ENCODE data around the gene ATP8B4.

ATP8B4 gene

DNA sequence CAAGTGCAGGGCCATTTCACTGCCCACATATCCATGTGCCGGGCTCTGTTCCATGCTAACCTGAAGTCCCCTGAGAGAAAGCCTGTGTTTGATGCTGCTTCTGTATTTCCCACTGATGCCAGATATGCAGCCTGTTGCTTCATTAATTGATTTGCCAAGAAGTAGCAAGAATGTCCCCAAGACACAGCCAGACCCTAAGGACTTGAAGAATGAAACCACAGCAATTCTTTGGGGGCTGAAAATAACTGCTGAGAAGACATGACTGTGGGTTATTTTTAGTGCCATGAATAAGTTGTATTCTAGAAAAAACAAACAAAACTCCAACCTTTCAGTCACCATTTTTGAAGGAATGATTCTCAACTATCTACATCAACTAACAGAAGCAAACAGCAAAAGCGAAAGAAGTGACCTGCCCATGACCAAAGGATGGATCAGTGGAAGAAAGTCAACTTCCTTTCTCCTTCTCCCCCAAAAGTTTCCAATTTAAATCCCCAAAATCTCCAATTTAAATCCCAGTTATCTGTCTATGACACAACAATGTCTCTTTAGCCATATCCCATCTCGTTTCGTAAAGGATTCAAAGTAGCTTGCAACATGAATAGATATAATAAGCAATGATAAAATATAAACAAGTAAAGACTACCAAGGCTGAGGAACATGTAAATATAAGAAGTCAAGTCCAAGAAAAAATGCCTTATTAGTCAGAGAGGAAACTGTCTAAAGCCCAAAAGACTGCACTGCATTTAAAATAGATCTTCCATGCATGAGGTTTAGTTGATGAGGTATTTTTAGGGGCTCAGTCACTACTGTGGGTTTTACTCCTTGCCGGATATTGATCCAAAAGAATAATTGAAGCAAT is 271.4 kb downstream of the ATP8B4 start:
- DNase-seq: no peak

DNA sequence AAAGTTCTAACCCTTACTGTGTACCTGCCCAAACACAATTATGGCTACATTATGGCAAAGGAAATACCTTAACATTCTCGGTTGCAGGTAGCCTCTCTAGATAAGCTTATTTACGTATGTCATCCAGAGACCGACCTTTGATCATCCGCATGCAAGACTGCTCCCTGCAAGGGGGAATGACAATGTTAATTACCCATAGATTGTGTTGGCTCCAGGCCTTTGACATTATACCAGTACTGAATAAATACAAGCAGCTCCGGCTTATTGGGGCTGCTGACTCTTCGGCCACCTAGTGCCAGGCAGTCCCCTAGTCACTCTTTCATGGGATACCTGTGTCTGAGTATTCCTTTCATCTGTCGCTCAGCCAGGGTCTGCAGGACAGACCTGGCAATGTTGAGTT is 274.6 kb downstream of the ATP8B4 start:
- DNase-seq: no peak

DNA sequence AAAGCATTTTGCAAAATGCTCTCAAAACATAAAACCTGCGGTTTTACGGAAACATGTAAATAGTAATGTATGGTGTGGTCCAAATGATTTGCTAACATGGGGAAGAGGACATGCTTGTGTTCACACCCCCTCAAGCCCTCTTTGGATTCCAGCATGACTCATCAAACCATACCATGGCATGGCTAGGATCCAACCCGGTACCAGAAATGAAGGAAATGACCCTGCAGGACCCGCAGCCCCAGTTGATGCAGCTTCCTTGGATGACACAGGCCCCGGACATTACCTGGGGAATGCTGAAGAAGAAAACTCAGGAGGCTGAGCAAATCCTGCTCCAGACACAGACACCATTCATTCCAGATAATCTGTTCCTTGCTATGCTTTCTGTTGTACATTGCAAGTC is 275.3 kb downstream of the ATP8B4 start:
- DNase-seq: peak; percentile 61

DNA sequence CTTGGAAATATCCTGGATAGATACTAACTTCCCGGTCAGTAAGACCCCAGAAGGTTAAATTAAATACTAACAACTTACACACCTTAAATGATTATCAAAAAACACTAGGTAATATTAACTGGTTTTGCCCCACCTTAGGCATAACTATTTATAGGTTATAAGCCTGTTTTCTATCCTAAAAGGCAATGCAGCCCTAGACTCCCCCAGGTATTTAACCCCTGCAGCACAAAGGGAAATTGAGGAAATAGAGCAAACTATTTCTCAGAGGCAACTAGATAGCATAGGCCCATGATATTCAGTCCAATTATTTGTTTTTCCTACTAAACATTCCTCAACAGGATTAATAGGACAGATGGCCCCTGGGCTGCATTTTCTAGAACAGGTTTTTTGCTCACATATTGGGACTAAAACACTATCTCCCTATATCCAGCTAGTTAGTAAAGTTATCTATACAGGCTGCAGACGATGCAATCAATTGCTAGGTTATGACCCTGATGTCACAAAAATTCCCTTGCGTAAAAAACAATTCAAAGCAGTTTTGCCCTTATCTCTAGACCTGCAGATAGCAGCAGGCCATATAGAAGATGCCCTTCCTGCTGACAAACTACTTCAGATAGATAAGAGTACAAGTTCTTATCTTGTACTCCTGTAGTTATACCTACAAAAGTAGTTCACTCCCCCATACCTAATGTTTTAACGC is 276.9 kb downstream of the ATP8B4 start:
- DNase-seq: no peak

DNA sequence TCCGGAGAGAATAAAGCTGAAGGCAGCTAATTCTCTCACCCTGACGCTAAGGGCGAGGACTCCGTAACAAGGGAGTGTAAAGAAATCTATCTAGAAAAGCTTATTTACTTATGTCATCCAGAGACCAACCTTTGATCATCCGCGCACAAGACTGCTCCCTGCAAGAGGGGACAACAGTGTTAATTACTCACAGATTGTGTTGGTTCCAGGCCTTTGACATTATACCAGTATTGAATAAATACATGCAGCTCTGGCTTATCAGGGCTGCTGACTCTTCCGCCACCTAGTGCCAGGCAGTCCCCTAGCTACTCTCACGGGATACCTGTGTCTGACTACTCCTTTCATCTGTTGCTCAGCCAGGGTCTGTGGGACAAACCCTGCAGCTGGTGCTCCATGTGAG is 286.5 kb downstream of the ATP8B4 start:
- DNase-seq: no peak

DNA sequence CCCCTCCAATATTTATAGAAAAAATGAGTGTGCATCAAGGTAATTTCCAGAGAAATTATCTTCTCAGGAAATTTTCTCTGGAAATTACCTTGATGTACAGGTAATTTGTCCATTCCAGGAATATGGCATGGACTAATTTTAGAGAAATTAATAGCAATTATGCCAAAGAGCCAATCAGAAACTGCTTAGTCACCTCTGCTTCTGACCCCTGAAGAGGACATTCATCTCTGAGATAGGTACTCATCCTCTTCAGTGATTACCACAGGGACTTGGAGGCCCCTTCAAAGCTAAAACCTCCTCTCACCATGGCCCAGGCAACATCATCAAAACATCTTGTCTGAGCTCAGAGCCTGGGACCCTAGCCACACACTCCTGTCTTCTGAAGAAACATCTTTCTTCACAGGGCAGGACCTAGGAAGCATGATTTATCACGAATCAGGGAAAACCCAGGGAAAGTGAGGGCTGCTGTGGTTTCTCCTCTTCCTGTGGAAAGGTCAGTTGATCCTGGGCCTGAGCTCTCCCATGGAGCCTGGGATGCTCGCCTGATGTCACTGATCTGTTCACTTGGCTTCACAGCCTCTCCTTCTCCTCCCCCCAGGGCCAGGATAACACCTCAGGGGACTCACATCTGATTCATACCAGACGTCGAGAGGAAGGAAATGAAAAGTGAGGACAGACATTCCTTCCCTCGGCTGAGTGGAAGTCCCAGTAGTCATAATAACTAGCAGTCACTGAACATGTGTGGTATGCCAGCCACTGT is 287.6 kb downstream of the ATP8B4 start:
- DNase-seq: peak; percentile 98

DNA sequence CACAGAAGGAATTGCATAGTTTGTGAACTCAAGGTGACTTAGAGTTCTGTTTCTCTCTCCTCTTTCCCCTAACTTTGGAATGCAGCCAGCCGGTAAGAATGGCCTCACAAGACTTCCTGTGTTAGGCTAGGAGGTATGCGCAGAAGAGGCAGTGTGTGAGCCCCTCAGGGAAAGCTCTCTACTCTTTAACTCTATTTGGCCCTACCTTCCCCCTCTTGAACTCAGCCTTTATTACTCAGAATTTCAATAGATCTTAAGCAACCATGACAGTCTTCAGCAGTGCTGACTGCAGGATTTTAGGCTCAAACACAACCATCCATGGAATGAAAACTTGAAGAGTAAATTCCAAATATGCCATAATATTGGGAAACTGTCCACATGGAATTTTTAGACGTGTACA is 288.6 kb downstream of the ATP8B4 start:
- DNase-seq: peak; percentile 19

DNA sequence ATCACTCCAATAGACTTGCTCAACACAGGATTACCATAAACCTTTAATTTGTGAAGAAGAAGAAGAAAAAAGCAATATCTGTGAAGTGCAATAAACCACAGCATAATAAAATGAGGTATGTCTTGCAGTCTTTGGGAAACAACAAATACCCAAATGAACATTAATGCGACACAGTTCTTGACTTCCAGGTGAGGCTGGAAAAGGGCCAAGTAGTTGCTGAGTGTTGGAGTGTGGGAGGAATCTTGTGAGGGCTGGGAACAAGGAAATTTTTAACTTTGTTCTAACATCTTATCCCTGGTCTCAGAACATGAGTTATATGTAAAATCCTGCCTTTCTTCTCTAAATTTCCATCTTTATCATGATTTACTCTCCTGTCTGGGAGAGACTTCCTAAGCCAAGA is 291.7 kb downstream of the ATP8B4 start:
- DNase-seq: no peak

DNA sequence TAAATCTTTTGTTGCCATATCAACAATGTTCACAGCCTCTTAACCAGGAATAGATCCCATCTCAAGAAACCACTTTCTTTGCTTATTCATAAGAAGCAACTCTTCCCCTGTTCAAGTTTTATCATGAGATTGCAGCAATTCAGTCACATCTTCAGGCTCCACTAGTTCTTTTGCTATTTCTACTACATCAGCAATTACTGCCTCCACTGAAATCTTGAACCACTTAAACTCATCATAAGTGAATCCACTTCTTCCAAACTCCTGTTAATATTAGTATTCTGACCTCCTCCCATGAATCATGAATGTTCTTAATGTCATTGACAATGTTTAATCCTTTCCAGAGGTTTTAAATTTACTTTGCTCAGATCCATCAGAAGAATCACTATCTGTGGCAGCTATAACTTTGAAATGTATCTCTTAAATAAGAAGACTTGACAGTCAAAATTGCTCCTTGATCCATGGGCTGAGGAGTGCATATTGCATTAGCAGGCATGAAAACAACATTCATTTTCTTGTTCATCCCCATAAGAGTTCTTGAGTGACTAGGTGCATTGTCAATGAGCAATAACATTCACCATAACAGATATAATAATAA is 292.3 kb downstream of the ATP8B4 start:
- no peak for DNase-seq

DNA sequence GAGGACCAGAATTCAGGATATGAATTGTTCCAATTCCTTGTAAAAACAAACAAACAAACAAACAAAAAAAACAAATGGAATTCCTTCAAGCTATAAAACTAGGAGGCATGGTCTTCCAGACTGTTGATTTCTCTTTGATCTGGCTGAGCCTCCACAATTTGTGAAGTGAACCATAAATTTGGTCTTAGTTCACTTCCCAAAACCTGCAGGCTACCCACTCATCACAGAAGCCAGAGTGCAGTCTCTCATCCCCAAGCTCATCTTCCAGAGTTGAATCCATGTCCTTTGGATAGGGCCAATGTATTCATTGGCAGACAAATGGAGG is 294.3 kb downstream of the ATP8B4 start:
- no peak for DNase-seq

DNA sequence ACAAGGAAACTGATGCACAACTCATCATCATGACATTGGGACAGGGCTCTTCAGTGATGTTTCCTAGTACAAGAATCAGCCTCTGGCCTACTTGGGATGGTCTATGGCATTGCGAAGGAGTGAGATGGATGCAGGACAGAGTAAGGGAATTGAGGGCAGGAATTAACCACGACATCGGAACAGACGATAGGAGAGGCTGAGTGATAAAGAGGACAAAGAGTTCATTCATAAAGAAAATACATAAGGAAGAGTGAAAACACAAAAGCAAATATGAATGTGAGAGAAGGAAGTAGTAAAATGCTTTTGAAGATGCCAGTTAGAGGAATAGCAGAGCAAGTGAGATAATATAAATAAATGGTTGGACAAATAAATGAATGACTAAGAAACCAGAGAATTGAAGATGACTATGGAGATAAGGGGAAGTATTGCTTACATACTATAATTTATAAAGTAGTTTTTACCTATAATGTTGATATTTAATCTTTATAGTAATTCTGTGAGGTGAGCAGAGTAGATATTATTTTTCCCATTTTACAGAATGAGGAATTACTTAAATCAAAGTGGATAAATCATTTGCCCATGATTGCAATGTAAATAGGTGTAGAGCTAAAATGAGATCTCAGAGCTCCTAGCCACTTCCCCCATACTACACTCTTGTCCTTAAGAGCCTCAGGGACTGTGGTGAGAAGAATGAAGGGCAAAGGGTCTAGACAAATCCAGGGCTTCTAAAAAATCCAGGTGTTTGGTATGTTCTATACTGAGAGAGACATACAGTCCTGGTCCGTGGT is 294.9 kb downstream of the ATP8B4 start:
- no peak for DNase-seq

DNA sequence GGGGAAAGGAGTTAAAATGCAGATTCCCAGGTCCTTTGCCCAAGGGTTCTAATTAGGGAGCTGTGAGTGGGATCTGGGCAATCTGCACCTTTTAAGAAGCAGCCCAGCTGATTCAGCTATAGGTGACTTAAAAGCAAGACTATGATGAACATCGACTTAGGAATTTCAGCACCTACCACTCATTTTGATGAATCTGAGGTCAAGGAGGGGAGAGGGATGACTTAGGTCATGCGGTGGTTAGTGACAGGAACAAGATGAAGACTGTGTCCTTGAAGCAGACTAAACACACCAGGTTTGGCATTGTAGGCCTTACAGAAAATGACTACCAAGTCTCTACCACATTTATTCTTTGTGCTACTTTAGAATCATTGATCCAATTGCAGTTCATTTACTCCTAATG is 301.9 kb downstream of the ATP8B4 start:
- DNase-seq: no peak

DNA sequence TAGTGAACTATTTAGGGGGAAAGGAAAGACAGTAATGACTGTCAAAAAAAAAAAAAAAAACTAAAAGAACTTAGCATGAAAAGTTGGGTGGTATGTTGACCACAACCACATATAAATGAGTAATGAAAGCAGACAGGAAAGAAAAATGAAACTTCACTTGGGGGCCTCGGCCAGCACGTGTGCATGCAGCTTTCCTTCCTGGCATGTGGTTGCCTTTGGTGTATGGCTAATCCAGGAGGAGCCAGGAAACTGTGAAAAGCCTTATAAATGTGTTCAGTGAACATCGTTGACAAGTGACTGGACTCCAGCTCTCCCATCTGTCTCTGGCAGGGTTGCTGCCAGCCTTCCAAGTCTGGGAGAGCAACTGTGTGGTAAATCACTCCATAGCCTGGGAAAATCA is 303.1 kb downstream of the ATP8B4 start:
- DNase-seq: peak; percentile 89

DNA sequence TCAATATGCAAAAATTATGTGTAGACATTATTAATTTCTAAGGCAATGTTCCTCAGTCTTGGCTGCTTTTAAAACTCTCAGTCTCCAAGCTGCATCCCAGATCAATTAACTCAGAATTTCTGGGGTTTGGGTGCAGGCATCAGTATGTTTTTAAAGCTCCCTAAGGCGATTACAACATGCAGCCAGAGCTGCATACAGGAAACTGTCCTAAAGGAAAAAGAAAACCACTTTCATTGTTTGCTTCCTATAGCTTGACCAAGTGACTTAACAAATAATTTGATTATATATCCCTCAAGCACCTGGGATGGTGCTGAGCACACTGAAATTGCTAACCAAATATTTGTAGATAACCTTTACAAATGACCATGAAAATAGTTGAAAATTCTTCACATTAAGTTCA is 303.5 kb downstream of the ATP8B4 start:
- peak; percentile 23 for DNase-seq

DNA sequence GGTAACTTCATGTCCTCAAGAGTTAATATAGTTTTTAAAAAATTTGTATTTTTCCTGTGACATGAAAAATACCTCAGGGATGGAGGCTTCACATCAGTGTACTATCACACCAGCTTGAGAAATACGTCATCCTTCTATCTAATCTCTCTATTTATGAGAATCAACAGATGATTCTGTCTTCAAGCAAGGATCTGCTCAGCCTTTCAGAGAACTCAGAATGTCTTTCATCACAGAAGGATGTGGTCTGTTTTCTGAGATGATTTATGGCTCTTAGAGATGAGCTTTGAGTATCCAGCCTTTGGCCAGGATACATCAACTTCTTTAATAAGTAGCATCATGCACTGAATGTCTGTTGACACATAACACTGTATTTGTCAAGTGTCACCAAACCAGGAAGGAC is 304.3 kb downstream of the ATP8B4 start:
- no peak for DNase-seq

DNA sequence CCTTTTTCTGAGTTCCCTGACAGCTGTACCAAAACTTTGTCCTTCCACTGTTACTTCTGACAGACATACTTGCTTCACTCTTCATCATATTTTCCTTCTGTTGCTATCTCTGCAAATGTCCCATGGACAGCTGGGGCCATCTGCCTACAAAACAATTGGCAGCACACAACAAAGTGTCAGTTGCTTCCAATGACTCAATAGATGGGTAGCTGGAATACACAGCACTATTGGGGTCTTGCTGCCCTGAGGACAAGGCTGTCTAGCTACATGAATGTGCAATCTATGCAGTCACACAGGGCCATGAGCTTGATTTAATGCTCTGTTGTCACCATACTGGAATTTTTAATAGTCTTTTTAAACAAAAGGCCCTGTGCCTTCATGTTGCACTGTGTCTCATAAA is 305.4 kb downstream of the ATP8B4 start:
- no peak for DNase-seq

DNA sequence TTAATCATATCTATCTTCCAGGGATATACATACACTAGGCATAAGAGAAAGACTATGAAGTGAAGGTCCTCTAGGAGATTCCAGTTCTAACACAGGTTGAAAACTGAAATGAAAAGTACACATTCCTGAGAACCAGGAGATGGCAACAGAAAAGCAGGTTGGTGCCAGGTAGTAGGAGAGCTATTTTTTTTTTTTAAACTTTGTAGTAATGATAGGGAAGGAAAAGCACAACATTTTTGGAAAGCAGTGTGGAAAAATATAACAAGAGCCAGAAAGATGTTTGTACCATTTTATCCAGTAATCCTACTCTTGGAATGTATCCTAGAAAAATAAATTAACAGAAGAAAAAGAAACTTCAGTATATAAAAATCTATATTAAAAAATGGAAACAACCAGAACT is 308.3 kb downstream of the ATP8B4 start:
- DNase-seq: no peak

DNA sequence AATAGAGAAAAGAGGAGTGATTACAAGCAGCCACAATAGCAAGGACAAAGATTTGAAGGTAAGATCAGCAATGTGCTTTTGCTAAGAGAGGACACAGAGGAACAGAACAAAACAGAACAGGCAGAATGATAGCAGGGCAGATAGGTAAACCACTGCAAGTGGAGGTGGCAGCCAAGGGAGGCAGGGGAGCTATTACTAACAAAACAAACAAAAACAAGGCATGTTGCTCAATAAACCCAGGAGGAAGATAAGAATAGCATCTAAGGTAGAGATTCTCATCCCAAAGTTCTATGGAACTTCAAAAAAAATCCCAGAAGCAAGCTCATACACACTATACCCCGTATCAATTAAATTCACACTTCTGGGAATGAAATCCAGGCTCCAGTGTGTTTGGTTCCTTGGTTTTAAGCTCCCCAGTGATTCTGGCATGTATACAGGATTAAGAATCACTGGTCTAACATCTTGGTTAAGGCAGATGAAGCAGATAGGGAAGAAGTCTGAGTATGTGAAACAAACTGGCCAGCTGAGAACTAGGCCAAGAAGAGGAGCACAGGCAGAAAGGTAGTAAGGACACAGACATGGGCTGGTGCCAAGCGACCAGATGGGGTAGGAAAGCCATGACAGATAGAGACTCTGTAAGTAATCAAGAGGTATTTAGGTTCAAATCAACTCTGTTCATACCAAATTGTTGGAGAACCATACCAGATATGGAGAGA is 309.0 kb downstream of the ATP8B4 start:
- DNase-seq: no peak

DNA sequence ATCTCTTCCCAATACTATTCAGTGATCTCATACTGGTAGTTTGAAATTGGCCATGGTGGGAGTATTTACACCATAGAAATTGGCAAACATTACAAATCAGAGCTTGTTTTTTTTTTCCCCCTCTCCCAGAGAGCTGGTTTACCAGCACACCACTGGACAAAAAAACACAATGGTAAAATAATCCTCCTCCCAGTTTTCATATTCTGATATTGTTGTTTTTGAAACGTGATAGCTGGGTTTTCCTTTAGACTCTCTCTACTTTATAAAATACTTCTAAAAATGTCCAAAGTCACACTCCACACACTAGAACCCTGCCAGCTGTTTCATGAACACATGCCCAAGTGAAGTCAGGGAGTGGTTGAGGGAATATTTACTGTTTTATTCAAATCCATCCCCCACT is 310.7 kb downstream of the ATP8B4 start:
- no peak for DNase-seq

Data from EL (cell line).